IMR-90 (cell line): ENCODE results near the gene ANKH. TPM values are rescaled to one million over a fixed set of nuclear protein-coding genes. Genes with fewer than 3 reads are reported as not detected.

ENCODE experiments used
- ATAC-seq: fragments of 200-7000 bp; cut with Tn5 transposase; 2 replicates; pipeline ENCODE4 v1.9.1; 2020; ENCODE audit warnings: low read depth, mild to moderate bottlenecking, moderate library complexity
- BruUV-seq: library from RNA; stranded (reverse); fragments of 400-500 nt; replicated peaks from 2 replicates; lab custom pipeline; 2021; lab: Mats Ljungman, UMichigan
- CTCF ChIA-PET: fragments of 300-600 bp; formaldehyde crosslinking; extraction: SDS; loops from one replicate; lab custom pipeline; 2021; ENCODE audit warnings: antibody characterized with exemption; lab: Yijun Ruan, JAX
- POLR2A ChIA-PET: fragments of 300-600 bp; sonication (Branson Sonifier 250); formaldehyde crosslinking; loops from one replicate; lab custom pipeline; 2022; ENCODE audit warnings: antibody characterized with exemption; ENCODE audit not compliant: unreplicated experiment; lab: Charles Lee
- DNase-seq: peaks from one replicate; pipeline ENCODE4 v3.0.0; 2013
- H2AFZ ChIP-seq: replicated peaks from 2 replicates; pipeline ENCODE3; 2013; ENCODE audit warnings: low read length, mild to moderate bottlenecking; ENCODE audit not compliant: poor library complexity
- H2AK5ac ChIP-seq: 2 replicates; pipeline ENCODE4 v1.6.1; 2013; ENCODE audit warnings: low read depth, low read length, inconsistent platforms
- H2AK9ac ChIP-seq: replicated peaks from 2 replicates; pipeline ENCODE3; 2013; ENCODE audit warnings: mild to moderate bottlenecking, low read depth, low read length, moderate library complexity; ENCODE audit not compliant: poor library complexity
- H2BK120ac ChIP-seq: 2 replicates; pipeline ENCODE4 v1.6.1; 2013; ENCODE audit warnings: low read depth, low read length, inconsistent platforms
- H2BK15ac ChIP-seq: 3 replicates; pipeline ENCODE4 v1.6.1; 2013; ENCODE audit warnings: low read depth, low read length, inconsistent platforms
- H2BK20ac ChIP-seq: 2 replicates; pipeline ENCODE4 v1.6.1; 2013; ENCODE audit warnings: low read depth, mild to moderate bottlenecking, inconsistent platforms, low read length, moderate library complexity
- H2BK5ac ChIP-seq: 2 replicates; pipeline ENCODE4 v1.6.1; 2013; ENCODE audit warnings: mild to moderate bottlenecking, low read depth, low read length, inconsistent platforms; ENCODE audit not compliant: poor library complexity, severe bottlenecking
- H3K14ac ChIP-seq: replicated peaks from 2 replicates; pipeline ENCODE4 v1.6.1; 2013; ENCODE audit warnings: low read depth, low read length, inconsistent platforms
- H3K18ac ChIP-seq: 2 replicates; pipeline ENCODE4 v1.6.1; 2013; ENCODE audit warnings: low read depth, low read length, control low read depth
- H3K23ac ChIP-seq: 2 replicates; pipeline ENCODE4 v1.6.1; 2013; ENCODE audit warnings: low read depth, low read length, inconsistent platforms
- H3K27ac ChIP-seq: 2 replicates; pipeline ENCODE4 v1.5.1; 2013; ENCODE audit warnings: mild to moderate bottlenecking, control low read depth, low read length; ENCODE audit not compliant: insufficient read depth
- H3K27me3 ChIP-seq: 2 replicates; pipeline ENCODE4 v1.6.1; 2013; ENCODE audit warnings: low read length; ENCODE audit not compliant: control insufficient read depth, insufficient read depth
- H3K36me3 ChIP-seq: 2 replicates; pipeline ENCODE4 v1.6.1; 2013; ENCODE audit warnings: low read length, mixed read lengths; ENCODE audit not compliant: control insufficient read depth, insufficient read depth
- H3K4ac ChIP-seq: 2 replicates; pipeline ENCODE4 v1.6.1; 2013; ENCODE audit warnings: low read depth, low read length, inconsistent platforms
- H3K4me1 ChIP-seq: 2 replicates; pipeline ENCODE4 v1.6.1; 2013; ENCODE audit warnings: low read length, mixed read lengths; ENCODE audit not compliant: control insufficient read depth, insufficient read depth
- H3K4me2 ChIP-seq: 2 replicates; pipeline ENCODE4 v1.6.1; 2013; ENCODE audit warnings: low read depth, mild to moderate bottlenecking, control low read depth, low read length, moderate library complexity
- H3K4me3 ChIP-seq: 2 replicates; pipeline ENCODE4 v1.5.1; 2013; ENCODE audit warnings: low read depth, mild to moderate bottlenecking, control low read depth, low read length, moderate library complexity; ENCODE audit not compliant: insufficient read depth
- H3K56ac ChIP-seq: 2 replicates; pipeline ENCODE4 v1.6.1; 2013; ENCODE audit warnings: low read length, inconsistent platforms; ENCODE audit not compliant: insufficient read depth; ENCODE audit errors: extremely low read depth
- H3K79me1 ChIP-seq, 2 experiments: 2 replicates each; pipeline ENCODE4 v1.6.1; 2013; ENCODE audit warnings: low read length in 2 of 2, inconsistent platforms in 1 of 2, low read depth in 1 of 2
- H3K9ac ChIP-seq: 2 replicates; pipeline ENCODE4 v1.6.1; 2013; ENCODE audit warnings: low read depth, low read length, control low read depth
- H3K9me1 ChIP-seq: 2 replicates; pipeline ENCODE4 v1.6.1; 2013; ENCODE audit warnings: low read length, inconsistent platforms; ENCODE audit not compliant: insufficient read depth
- H3K9me3 ChIP-seq: 2 replicates; pipeline ENCODE4 v1.6.1; 2013; ENCODE audit warnings: low read length; ENCODE audit not compliant: control insufficient read depth, insufficient read depth
- H4K20me1 ChIP-seq: 2 replicates; pipeline ENCODE4 v1.6.1; 2013; ENCODE audit warnings: low read length, inconsistent platforms; ENCODE audit not compliant: insufficient read depth
- H4K5ac ChIP-seq: 2 replicates; pipeline ENCODE4 v1.6.1; 2013; ENCODE audit warnings: mild to moderate bottlenecking, low read depth, low read length, control low read depth
- H4K8ac ChIP-seq, 2 experiments: 2 replicates each; pipeline ENCODE4 v1.6.1; 2013; ENCODE audit warnings: low read depth in 2 of 2, low read length in 2 of 2, control low read depth in 1 of 2, inconsistent platforms in 1 of 2
- H4K91ac ChIP-seq: 2 replicates; pipeline ENCODE4 v1.6.1; 2013; ENCODE audit warnings: low read depth, low read length, inconsistent platforms; ENCODE audit not compliant: insufficient read depth
- CHD1 ChIP-seq: IDR thresholded peaks from 2 replicates; pipeline ENCODE4 v1.6.1; 2012; ENCODE audit warnings: low read depth, low read length, improper control_type of control experiment
- MAFK ChIP-seq: IDR thresholded peaks from 2 replicates; pipeline ENCODE4 v1.6.1; 2012; ENCODE audit warnings: low read depth, low read length, improper control_type of control experiment
- MXI1 ChIP-seq: IDR thresholded peaks from 2 replicates; pipeline ENCODE4 v1.6.1; 2012; ENCODE audit warnings: low read depth, mild to moderate bottlenecking, low read length, moderate library complexity, borderline replicate concordance
- RFX5 ChIP-seq: IDR thresholded peaks from 2 replicates; pipeline ENCODE4 v1.8.0; 2012; ENCODE audit warnings: low read depth, mild to moderate bottlenecking, low read length, moderate library complexity
- WGBS, 2 experiments: methylation state at CpG; one replicate each; pipeline versions ENCODE4 v1.1.5 to v1.1.7; 2013; ENCODE audit warnings: missing lambda C conversion rate in 2 of 2; ENCODE audit not compliant: insufficient read length in 1 of 2; ENCODE audit errors: extremely low coverage in 2 of 2; 5-methylcytosine and 5-hydroxymethylcytosine counted together
- dilution Hi-C: fragments of 300-500 bp; cut with HindIII; formaldehyde crosslinking; loops from one replicate; pipeline ENCODE4 v1.14.3; 2018; ENCODE audit warnings: low sequenced_read_pairs; ENCODE audit not compliant: unreplicated experiment
- in situ Hi-C: fragments of 300-500 bp; cut with MboI; formaldehyde crosslinking; loops from 3 replicates; pipeline ENCODE4 v1.14.3; 2019; ENCODE audit warnings: low sequenced_read_pairs, inconsistent platforms, mixed read lengths
- intact Hi-C: fragments of 100-400 bp; cut with micrococcal nuclease; formaldehyde crosslinking; loops from 2 replicates; pipeline ENCODE4 v1.10.0; 2022
- polyA plus RNA-seq, 3 experiments: library from polyadenylated mRNA; depleted of rRNA; stranded (reverse); fragments of >200 nt; gene quantifications; 2 replicates each; pipeline ENCODE4 v1.2.3, GENCODE V29; 2012; ENCODE audit warnings: low replicate concordance in 1 of 3
- total RNA-seq: library from RNA; depleted of rRNA; stranded (reverse); fragments of >200 nt; gene quantifications from 2 replicates; pipeline ENCODE4 v1.2.3, GENCODE V29; 2012

ANKH gene
- total and polyA plus RNA-seq, 2 of the 4 experiments (the other 2 are of a cell fraction) = 5.2 to 17.2 TPM

DNA sequence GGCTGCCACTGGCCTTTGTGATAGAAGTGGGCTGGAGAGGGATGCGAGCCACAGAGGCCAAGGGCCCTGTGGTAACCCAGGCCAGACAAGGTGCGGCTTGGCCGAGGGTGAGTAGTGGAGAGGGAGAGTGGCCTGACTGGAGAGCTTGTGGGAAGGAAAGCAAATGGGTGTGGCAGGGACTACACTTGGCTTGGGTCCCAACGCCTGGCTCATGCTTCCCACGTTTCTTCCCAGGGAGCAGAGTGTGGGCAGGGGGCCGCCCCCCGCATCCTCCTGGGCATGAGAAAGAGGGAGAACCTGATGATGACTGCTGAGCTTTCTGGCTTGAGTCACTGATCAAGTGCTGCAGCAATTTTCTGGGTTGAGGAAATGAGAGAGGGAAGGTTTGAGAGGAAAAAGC is 95.7 kb downstream of the ANKH start:
- Histone ChIP-seq H3K56ac (no peak overlapping the region), H2BK120ac (no peak overlapping the region), H3K4me1 (no peaks in the 10 kb centered on the region), H2BK20ac (no peak overlapping the region), H2BK5ac (no peak overlapping the region), H3K4me2 (no peak overlapping the region), H3K36me3 (no peaks in the 10 kb centered on the region; the same call in 1 of the 2 replicates), H4K5ac (no peak overlapping the region), H3K23ac (no peak overlapping the region), H4K91ac (no peak overlapping the region), H3K4ac (no peak overlapping the region), H3K14ac (no peak overlapping the region), H3K4me3 (no peak overlapping the region), H3K9me1 (peaks cover 5% of the 10 kb centered on the region; the same call in 1 of the 2 replicates), H4K20me1 (no peaks in the 10 kb centered on the region), H3K79me1 (no peaks in the 10 kb centered on the region), H2AK5ac (no peak overlapping the region), H2AK9ac (no peak overlapping the region), H3K9ac (no peak overlapping the region), H2AFZ (no peak overlapping the region), H3K27me3 (no peaks in the 10 kb centered on the region), H3K27ac (no peak overlapping the region), H3K9me3 (no peaks in the 10 kb centered on the region), H2BK15ac (no peak overlapping the region), H4K8ac (no peak overlapping the region), H3K18ac (no peak overlapping the region)
- POLR2A ChIA-PET = no interaction called here
- CTCF ChIA-PET = no interaction called here
- TF ChIP-seq MXI1 = no peak
- no peak for TF ChIP-seq CHD1
- TF ChIP-seq MAFK = no peak
- TF ChIP-seq RFX5 = no peak
- no TSS peak for BruUV-seq
- in situ Hi-C loops (no loop called here), intact Hi-C loops (no loop called here), dilution Hi-C loops (no loop called here)
- DNase-seq (peak; percentile 42), ATAC-seq (no peak)
- 89% methylated on average over 1 of the region's 7 CpGs; no CpG with 5 or more reads in 1 of the 2 experiments for WGBS, 2 experiments
